HepG2 (cell line): ENCODE data around the gene SMIM12. TPM values are rescaled to one million over a fixed set of nuclear protein-coding genes. Genes with fewer than 3 reads are reported as not detected.
A peak's percentile ranks its signal among the peaks of the same experiment; 100 is the strongest.

ENCODE experiments used
- ADNP ChIP-seq: sonication (generic); formaldehyde crosslinking; IDR thresholded peaks from 2 replicates; pipeline ENCODE4 v1.4.0; 2020; ENCODE audit warnings: missing genetic modification reagents
- CEBPG ChIP-seq: IDR thresholded peaks from 2 replicates; pipeline ENCODE4 v1.6.1; 2016
- EED ChIP-seq: sonication (generic); formaldehyde crosslinking; IDR thresholded peaks from 2 replicates; pipeline ENCODE4 v1.5.0; 2020; ENCODE audit warnings: mild to moderate bottlenecking, missing genetic modification reagents
- EHMT2 ChIP-seq: fragments of 200-600 bp; sonication (generic); IDR thresholded peaks from 2 replicates; pipeline ENCODE4 v1.7.0; 2017; ENCODE audit warnings: antibody characterized with exemption, low read depth, low read length, borderline replicate concordance
- NFIB ChIP-seq: sonication (generic); formaldehyde crosslinking; IDR thresholded peaks from 2 replicates; pipeline ENCODE4 v1.9.0; 2021; ENCODE audit warnings: missing genetic modification reagents, mild to moderate bottlenecking, borderline replicate concordance
- RXRA ChIP-seq: sonication (generic); formaldehyde crosslinking; IDR thresholded peaks from 2 replicates; pipeline ENCODE4 v1.5.1; 2020; ENCODE audit warnings: missing genetic modification reagents
- SOX13 ChIP-seq, 3 experiments: fragments of 450-650 bp in 1 of 3; sonication (generic) in 1 of 3; formaldehyde crosslinking in 1 of 3; IDR thresholded peaks in 2 of 3; conservative IDR thresholded peaks in 1 of 3; 2 replicates each; pipeline versions ENCODE4 v1.5.0 to v1.6.1; 2016 to 2020; ENCODE audit warnings: antibody characterized with exemption in 1 of 3, mild to moderate bottlenecking in 1 of 3, missing compliant biosample characterization in 1 of 3, missing genetic modification reagents in 1 of 3, moderate library complexity in 1 of 3
- ZBTB7B ChIP-seq: sonication (generic); formaldehyde crosslinking; IDR thresholded peaks from 2 replicates; pipeline ENCODE4 v1.4.0; 2020; ENCODE audit warnings: missing genetic modification reagents
- ZFP82 ChIP-seq: sonication (generic); formaldehyde crosslinking; IDR thresholded peaks from 2 replicates; pipeline ENCODE4 v1.5.1; 2020; ENCODE audit warnings: mild to moderate bottlenecking, missing genetic modification reagents, borderline replicate concordance
- ZNF142 ChIP-seq: sonication (generic); formaldehyde crosslinking; IDR thresholded peaks from 2 replicates; pipeline ENCODE4 v1.4.0; 2020; ENCODE audit warnings: missing genetic modification reagents
- ZNF180 ChIP-seq: sonication (generic); formaldehyde crosslinking; IDR thresholded peaks from 2 replicates; pipeline ENCODE4 v1.4.0; 2020; ENCODE audit warnings: low read depth, missing genetic modification reagents, borderline replicate concordance
- ZNF329 ChIP-seq: sonication (generic); formaldehyde crosslinking; IDR thresholded peaks from 2 replicates; pipeline ENCODE4 v1.9.0; 2021; ENCODE audit warnings: low read depth, mild to moderate bottlenecking, missing genetic modification reagents
- ZNF33B ChIP-seq: sonication (generic); formaldehyde crosslinking; IDR thresholded peaks from 2 replicates; pipeline ENCODE4 v1.5.1; 2020; ENCODE audit warnings: mild to moderate bottlenecking, missing genetic modification reagents
- ZNF556 ChIP-seq: sonication (generic); formaldehyde crosslinking; IDR thresholded peaks from 2 replicates; pipeline ENCODE4 v1.4.0; 2020; ENCODE audit warnings: mild to moderate bottlenecking, missing genetic modification reagents, borderline replicate concordance
- ZNF703 ChIP-seq: sonication (generic); formaldehyde crosslinking; IDR thresholded peaks from 2 replicates; pipeline ENCODE4 v1.5.1; 2020; ENCODE audit warnings: missing genetic modification reagents, mild to moderate bottlenecking, moderate library complexity, borderline replicate concordance
- ZNF883 ChIP-seq: sonication (generic); formaldehyde crosslinking; IDR thresholded peaks from 2 replicates; pipeline ENCODE4 v1.5.1; 2020; ENCODE audit warnings: mild to moderate bottlenecking, missing genetic modification reagents; ENCODE audit errors: not compliant biosample characterization
- ZSCAN31 ChIP-seq: sonication (generic); formaldehyde crosslinking; IDR thresholded peaks from 2 replicates; pipeline ENCODE4 v1.5.0; 2020; ENCODE audit warnings: low read depth, mild to moderate bottlenecking, missing genetic modification reagents
- polyA plus RNA-seq, 8 experiments: library from polyadenylated mRNA; depleted of rRNA in 3 of 8; stranded (reverse) in 7 of 8; unstranded in 1 of 8; fragments of >200 nt; fragmentation: Illumina TruSeq in 4 of 8; extraction: Trizol in 4 of 8; gene quantifications; 2 replicates each; pipeline versions ENCODE4 v1.2.1 to v1.2.3, GENCODE V29; 2011 to 2016; ENCODE audit warnings: low read depth in 4 of 8, missing spikeins in 1 of 8, mixed read lengths in 1 of 8; ENCODE audit not compliant: insufficient read depth in 1 of 8
- total RNA-seq, 5 experiments: library from RNA; depleted of rRNA; stranded (reverse); fragments of >200 nt; fragmentation: Illumina TruSeq; extraction: Trizol; gene quantifications; 2 replicates each; pipeline ENCODE4 v1.2.3, GENCODE V29; 2016; ENCODE audit warnings: low read depth in 1 of 5
- TF ChIP-seq, protein P1 (sequence below): sonication (generic); formaldehyde crosslinking; IDR thresholded peaks from 2 replicates; pipeline ENCODE4 v1.4.0; 2020; ENCODE audit warnings: missing genetic modification reagents
- TF ChIP-seq, protein P2 (sequence below): IDR thresholded peaks from 2 replicates; pipeline ENCODE4 v1.6.1; 2016; ENCODE audit warnings: low read depth

Gene SMIM12
- total and polyA plus RNA-seq, 2 of the 13 experiments (the other 11 are each of a cell fraction or from before 2014, with no cell fraction given), result 20.1 to 41.3 TPM

GRCh38 chr1:34859446-34860200 is at the start of gene SMIM12 (continued):
- peak; percentile 61; the same call in 1 of the 2 replicates for TF ChIP-seq EED (CRISPR knock-in tag)
- TF ChIP-seq ZSCAN31 (CRISPR knock-in tag), result peak; percentile 76
- TF ChIP-seq ZNF142 (CRISPR knock-in tag), result peak; percentile 78; the same call in 1 of the 2 replicates
- TF ChIP-seq, protein P1, sequence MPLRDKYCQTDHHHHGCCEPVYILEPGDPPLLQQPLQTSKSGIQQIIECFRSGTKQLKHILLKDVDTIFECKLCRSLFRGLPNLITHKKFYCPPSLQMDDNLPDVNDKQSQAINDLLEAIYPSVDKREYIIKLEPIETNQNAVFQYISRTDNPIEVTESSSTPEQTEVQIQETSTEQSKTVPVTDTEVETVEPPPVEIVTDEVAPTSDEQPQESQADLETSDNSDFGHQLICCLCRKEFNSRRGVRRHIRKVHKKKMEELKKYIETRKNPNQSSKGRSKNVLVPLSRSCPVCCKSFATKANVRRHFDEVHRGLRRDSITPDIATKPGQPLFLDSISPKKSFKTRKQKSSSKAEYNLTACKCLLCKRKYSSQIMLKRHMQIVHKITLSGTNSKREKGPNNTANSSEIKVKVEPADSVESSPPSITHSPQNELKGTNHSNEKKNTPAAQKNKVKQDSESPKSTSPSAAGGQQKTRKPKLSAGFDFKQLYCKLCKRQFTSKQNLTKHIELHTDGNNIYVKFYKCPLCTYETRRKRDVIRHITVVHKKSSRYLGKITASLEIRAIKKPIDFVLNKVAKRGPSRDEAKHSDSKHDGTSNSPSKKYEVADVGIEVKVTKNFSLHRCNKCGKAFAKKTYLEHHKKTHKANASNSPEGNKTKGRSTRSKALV (CRISPR knock-in tag), result no peak
- peak; percentile 13; the same call in 1 of the 2 replicates for TF ChIP-seq CEBPG (CRISPR knock-in tag)
- TF ChIP-seq RXRA (CRISPR knock-in tag), result no peak; the same call in none of the 2 replicates
- no peak for TF ChIP-seq ZNF703
- TF ChIP-seq, protein P2, sequence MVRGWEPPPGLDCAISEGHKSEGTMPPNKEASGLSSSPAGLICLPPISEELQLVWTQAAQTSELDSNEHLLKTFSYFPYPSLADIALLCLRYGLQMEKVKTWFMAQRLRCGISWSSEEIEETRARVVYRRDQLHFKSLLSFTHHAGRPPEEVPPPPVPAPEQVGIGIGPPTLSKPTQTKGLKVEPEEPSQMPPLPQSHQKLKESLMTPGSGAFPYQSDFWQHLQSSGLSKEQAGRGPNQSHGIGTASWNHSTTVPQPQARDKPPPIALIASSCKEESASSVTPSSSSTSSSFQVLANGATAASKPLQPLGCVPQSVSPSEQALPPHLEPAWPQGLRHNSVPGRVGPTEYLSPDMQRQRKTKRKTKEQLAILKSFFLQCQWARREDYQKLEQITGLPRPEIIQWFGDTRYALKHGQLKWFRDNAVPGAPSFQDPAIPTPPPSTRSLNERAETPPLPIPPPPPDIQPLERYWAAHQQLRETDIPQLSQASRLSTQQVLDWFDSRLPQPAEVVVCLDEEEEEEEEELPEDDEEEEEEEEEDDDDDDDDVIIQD (CRISPR knock-in tag), result peak; percentile 82; the same call in 1 of the 2 replicates
- TF ChIP-seq NFIB, result no peak
- no peak for TF ChIP-seq SOX13 (IDR thresholded peaks at IDR 0.05)
- TF ChIP-seq SOX13 (CRISPR knock-in tag; conservative IDR thresholded peaks at IDR 0.05 in 1 of 2, IDR thresholded peaks at IDR 0.05 in 1 of 2), result peak in 1 of 2 experiments; percentile 59; a peak in 2 of 4 replicates
- TF ChIP-seq ZNF883, result peak; percentile 28
- TF ChIP-seq EHMT2, result peak; percentile 58; the same call in 1 of the 2 replicates
- 0 out of 2 replicates have a peak, but pooled peaks have one; percentile 43 for TF ChIP-seq ZNF329 (CRISPR knock-in tag)
- 0 out of 2 replicates have a peak, but pooled peaks have one; percentile 83 for TF ChIP-seq ZNF556 (CRISPR knock-in tag)
- no peak for TF ChIP-seq ZNF33B (CRISPR knock-in tag)
- TF ChIP-seq ZNF180 (CRISPR knock-in tag), result no peak
- TF ChIP-seq ZFP82, result no peak
- no peak for TF ChIP-seq ZBTB7B
- no peak for TF ChIP-seq ADNP (CRISPR knock-in tag)
